Hepatic stellate cell (primary cell): ENCODE data around the gene LAD1.

Source experiments
- DNase-seq: peaks from one replicate; pipeline ENCODE4 v3.0.0; 2011; ENCODE audit warnings: low spot score

Gene LAD1

GRCh38 chr1:201419256-201419655, 20.1 kb upstream of the LAD1 start:
- no peak for DNase-seq

GRCh38 chr1:201418461-201418860, 19.3 kb upstream of the LAD1 start:
- DNase-seq = no peak

- DNase-seq = no peak
Measured at GRCh38 chr1:201414051-201414738, 15.1 kb upstream of the LAD1 start.

- no peak for DNase-seq
Measured at GRCh38 chr1:201411292-201411691, 12.2 kb upstream of the LAD1 start.

GRCh38 chr1:201409440-201409839, 10.3 kb upstream of the LAD1 start:
- DNase-seq = no peak

- DNase-seq = no peak
Measured at GRCh38 chr1:201408834-201409200, 9.7 kb upstream of the LAD1 start.

GRCh38 chr1:201408176-201408833, 9.2 kb upstream of the LAD1 start:
- peak; percentile 88 for DNase-seq

GRCh38 chr1:201406831-201407406, 7.8 kb upstream of the LAD1 start:
- no peak for DNase-seq

GRCh38 chr1:201405484-201405831, 6.3 kb upstream of the LAD1 start:
- DNase-seq = no peak

- DNase-seq = no peak
Measured at GRCh38 chr1:201404722-201405483, 5.8 kb upstream of the LAD1 start.

- no peak for DNase-seq
Measured at GRCh38 chr1:201404055-201404454, 4.9 kb upstream of the LAD1 start.

- no peak for DNase-seq
Measured at GRCh38 chr1:201403359-201403758, 4.2 kb upstream of the LAD1 start.

- no peak for DNase-seq
Measured at GRCh38 chr1:201401700-201402099, 2.6 kb upstream of the LAD1 start.

GRCh38 chr1:201400852-201401230, 1.7 kb upstream of the LAD1 start:
- DNase-seq = no peak

GRCh38 chr1:201400212-201400851, 1.2 kb upstream of the LAD1 start:
- no peak for DNase-seq

- DNase-seq = no peak
Measured at GRCh38 chr1:201399352-201400126, 415 bp upstream of the LAD1 start.

- DNase-seq = no peak
Measured at GRCh38 chr1:201397675-201398074, 1.4 kb downstream of the LAD1 start.

- DNase-seq = no peak
Measured at GRCh38 chr1:201396861-201397464, 2.2 kb downstream of the LAD1 start.

GRCh38 chr1:201395936-201396335, 3.2 kb downstream of the LAD1 start:
- no peak for DNase-seq

- DNase-seq = no peak
Measured at GRCh38 chr1:201394591-201394990, 4.5 kb downstream of the LAD1 start.

- no peak for DNase-seq
Measured at GRCh38 chr1:201393076-201393475, 6.0 kb downstream of the LAD1 start.
